Measurements from ENCODE around the gene ZFAND6.

Gene ZFAND6

DNA sequence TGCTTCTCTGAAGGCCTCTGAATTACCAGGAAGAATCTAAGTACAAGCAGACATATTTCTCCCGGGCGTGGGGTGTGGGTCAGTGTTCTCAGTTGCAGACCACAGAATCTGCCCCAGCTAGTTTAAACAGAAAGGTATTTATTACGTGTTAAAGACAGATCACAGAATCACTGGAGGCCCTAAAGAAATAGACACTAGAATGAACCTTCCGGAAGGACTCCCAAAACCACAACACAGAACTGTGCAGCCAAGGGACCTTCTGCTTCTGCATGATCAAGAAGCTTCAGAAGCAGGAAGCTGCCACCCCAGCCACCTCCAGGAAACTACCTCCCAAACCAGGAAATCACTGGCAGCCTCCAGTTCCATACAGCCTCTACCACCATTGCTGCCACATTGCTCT is 32.7 kb upstream of the ZFAND6 start:
- TF ChIP-seq TOX (CRISPR knock-in tag; IDR thresholded peaks at IDR 0.05; ENCODE audit: borderline replicate concordance) = no peak
- TF ChIP-seq, protein P1, sequence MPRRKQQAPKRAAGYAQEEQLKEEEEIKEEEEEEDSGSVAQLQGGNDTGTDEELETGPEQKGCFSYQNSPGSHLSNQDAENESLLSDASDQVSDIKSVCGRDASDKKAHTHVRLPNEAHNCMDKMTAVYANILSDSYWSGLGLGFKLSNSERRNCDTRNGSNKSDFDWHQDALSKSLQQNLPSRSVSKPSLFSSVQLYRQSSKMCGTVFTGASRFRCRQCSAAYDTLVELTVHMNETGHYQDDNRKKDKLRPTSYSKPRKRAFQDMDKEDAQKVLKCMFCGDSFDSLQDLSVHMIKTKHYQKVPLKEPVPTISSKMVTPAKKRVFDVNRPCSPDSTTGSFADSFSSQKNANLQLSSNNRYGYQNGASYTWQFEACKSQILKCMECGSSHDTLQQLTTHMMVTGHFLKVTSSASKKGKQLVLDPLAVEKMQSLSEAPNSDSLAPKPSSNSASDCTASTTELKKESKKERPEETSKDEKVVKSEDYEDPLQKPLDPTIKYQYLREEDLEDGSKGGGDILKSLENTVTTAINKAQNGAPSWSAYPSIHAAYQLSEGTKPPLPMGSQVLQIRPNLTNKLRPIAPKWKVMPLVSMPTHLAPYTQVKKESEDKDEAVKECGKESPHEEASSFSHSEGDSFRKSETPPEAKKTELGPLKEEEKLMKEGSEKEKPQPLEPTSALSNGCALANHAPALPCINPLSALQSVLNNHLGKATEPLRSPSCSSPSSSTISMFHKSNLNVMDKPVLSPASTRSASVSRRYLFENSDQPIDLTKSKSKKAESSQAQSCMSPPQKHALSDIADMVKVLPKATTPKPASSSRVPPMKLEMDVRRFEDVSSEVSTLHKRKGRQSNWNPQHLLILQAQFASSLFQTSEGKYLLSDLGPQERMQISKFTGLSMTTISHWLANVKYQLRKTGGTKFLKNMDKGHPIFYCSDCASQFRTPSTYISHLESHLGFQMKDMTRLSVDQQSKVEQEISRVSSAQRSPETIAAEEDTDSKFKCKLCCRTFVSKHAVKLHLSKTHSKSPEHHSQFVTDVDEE (CRISPR knock-in tag; IDR thresholded peaks at IDR 0.05) = no peak
- no peak for ATAC-seq

DNA sequence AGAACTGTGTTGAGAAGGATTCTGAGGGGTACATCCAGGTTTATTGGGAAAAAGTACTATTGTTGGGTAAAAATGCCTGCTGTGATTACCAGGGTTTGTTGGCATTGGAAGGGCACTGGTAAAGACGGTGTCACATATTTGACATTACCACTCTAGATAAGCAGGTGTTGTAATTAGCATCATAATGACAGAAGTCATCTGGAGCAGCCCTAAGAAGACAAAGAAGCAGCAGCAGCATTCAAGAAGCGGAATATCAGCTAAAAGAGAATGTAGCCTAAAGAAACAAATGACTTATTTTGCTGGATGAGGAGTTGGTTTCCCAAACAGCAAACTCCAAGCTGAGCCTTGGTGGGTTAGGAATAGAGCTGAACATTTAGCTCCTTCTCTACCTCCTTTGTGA is 30.5 kb upstream of the ZFAND6 start:
- no peak for ATAC-seq
- no peak for TF ChIP-seq ZNF565 (CRISPR knock-in tag; conservative IDR thresholded peaks at IDR 0.05; ENCODE audit: low read depth)
- no peak for TF ChIP-seq TOX (CRISPR knock-in tag; IDR thresholded peaks at IDR 0.05; ENCODE audit: borderline replicate concordance)
- TF ChIP-seq ZFP30 (CRISPR knock-in tag; IDR thresholded peaks at IDR 0.05) = no peak
- no peak for TF ChIP-seq ARNTL (CRISPR knock-in tag; IDR thresholded peaks at IDR 0.05; ENCODE audit: borderline replicate concordance, low read depth)
- no peak for TF ChIP-seq TCF4 (CRISPR knock-in tag; IDR thresholded peaks at IDR 0.05; ENCODE audit: borderline replicate concordance)
- no peak for TF ChIP-seq PPARA (CRISPR knock-in tag; IDR thresholded peaks at IDR 0.05; ENCODE audit: borderline replicate concordance)
- TF ChIP-seq, protein P2, sequence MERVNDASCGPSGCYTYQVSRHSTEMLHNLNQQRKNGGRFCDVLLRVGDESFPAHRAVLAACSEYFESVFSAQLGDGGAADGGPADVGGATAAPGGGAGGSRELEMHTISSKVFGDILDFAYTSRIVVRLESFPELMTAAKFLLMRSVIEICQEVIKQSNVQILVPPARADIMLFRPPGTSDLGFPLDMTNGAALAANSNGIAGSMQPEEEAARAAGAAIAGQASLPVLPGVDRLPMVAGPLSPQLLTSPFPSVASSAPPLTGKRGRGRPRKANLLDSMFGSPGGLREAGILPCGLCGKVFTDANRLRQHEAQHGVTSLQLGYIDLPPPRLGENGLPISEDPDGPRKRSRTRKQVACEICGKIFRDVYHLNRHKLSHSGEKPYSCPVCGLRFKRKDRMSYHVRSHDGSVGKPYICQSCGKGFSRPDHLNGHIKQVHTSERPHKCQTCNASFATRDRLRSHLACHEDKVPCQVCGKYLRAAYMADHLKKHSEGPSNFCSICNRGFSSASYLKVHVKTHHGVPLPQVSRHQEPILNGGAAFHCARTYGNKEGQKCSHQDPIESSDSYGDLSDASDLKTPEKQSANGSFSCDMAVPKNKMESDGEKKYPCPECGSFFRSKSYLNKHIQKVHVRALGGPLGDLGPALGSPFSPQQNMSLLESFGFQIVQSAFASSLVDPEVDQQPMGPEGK (CRISPR knock-in tag; IDR thresholded peaks at IDR 0.05; ENCODE audit: borderline replicate concordance) = no peak
- no peak for TF ChIP-seq ZC3H10 (CRISPR knock-in tag; IDR thresholded peaks at IDR 0.05)
- no peak for TF ChIP-seq OSR1 (CRISPR knock-in tag; IDR thresholded peaks at IDR 0.05)
- TF ChIP-seq SNAI2 (CRISPR knock-in tag; IDR thresholded peaks at IDR 0.05) = no peak
- TF ChIP-seq ZNF70 (CRISPR knock-in tag; IDR thresholded peaks at IDR 0.05) = no peak
- no peak for TF ChIP-seq RARB (CRISPR knock-in tag; IDR thresholded peaks at IDR 0.05)
- TF ChIP-seq CSDC2 (CRISPR knock-in tag; IDR thresholded peaks at IDR 0.05) = no peak
- TF ChIP-seq, protein P3, sequence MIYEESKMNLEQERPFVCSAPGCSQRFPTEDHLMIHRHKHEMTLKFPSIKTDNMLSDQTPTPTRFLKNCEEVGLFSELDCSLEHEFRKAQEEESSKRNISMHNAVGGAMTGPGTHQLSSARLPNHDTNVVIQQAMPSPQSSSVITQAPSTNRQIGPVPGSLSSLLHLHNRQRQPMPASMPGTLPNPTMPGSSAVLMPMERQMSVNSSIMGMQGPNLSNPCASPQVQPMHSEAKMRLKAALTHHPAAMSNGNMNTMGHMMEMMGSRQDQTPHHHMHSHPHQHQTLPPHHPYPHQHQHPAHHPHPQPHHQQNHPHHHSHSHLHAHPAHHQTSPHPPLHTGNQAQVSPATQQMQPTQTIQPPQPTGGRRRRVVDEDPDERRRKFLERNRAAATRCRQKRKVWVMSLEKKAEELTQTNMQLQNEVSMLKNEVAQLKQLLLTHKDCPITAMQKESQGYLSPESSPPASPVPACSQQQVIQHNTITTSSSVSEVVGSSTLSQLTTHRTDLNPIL (CRISPR knock-in tag; IDR thresholded peaks at IDR 0.05; ENCODE audit: low read depth) = no peak

DNA sequence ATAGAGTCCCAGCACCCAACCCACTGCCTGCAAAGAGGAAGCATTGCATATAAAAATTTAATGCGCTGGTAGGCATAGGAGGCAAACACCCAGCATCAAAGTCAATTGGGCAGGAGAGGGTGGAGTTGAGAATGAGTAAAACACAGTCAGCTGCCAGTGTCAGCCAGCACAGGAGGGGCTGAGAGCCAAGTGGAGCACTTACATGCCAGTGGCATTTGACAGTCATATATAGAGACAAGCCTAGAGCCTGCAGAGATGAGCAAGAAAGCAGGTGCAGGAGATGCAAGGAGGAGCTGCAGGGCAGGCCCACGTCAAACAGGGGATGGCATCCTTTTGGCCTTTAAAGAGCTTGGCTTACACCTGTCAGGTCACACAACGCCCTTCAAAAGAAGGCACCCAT is 27.6 kb upstream of the ZFAND6 start:
- no peak for ATAC-seq
- TF ChIP-seq ZFP3 (CRISPR knock-in tag; IDR thresholded peaks at IDR 0.05) = no peak
- TF ChIP-seq BACH2 (CRISPR knock-in tag; IDR thresholded peaks at IDR 0.05; ENCODE audit: borderline replicate concordance) = no peak
- no peak for TF ChIP-seq TCF4 (CRISPR knock-in tag; IDR thresholded peaks at IDR 0.05; ENCODE audit: borderline replicate concordance)
- TF ChIP-seq CSDC2 (CRISPR knock-in tag; IDR thresholded peaks at IDR 0.05) = no peak
- no peak for TF ChIP-seq ZFP30 (CRISPR knock-in tag; IDR thresholded peaks at IDR 0.05)
- TF ChIP-seq ZNF565 (CRISPR knock-in tag; conservative IDR thresholded peaks at IDR 0.05; ENCODE audit: low read depth) = no peak
- TF ChIP-seq RARB (CRISPR knock-in tag; IDR thresholded peaks at IDR 0.05) = no peak
- TF ChIP-seq ARNTL (CRISPR knock-in tag; IDR thresholded peaks at IDR 0.05; ENCODE audit: borderline replicate concordance, low read depth) = no peak
- TF ChIP-seq PPARA (CRISPR knock-in tag; IDR thresholded peaks at IDR 0.05; ENCODE audit: borderline replicate concordance) = no peak
- TF ChIP-seq GLIS3 (CRISPR knock-in tag; IDR thresholded peaks at IDR 0.05) = no peak
- no peak for TF ChIP-seq ZNF8 (CRISPR knock-in tag; IDR thresholded peaks at IDR 0.05)
- TF ChIP-seq ZNF70 (CRISPR knock-in tag; IDR thresholded peaks at IDR 0.05) = no peak
- TF ChIP-seq SNAI2 (CRISPR knock-in tag; IDR thresholded peaks at IDR 0.05) = no peak
- no peak for TF ChIP-seq ZC3H10 (CRISPR knock-in tag; IDR thresholded peaks at IDR 0.05)
- TF ChIP-seq, protein P4, sequence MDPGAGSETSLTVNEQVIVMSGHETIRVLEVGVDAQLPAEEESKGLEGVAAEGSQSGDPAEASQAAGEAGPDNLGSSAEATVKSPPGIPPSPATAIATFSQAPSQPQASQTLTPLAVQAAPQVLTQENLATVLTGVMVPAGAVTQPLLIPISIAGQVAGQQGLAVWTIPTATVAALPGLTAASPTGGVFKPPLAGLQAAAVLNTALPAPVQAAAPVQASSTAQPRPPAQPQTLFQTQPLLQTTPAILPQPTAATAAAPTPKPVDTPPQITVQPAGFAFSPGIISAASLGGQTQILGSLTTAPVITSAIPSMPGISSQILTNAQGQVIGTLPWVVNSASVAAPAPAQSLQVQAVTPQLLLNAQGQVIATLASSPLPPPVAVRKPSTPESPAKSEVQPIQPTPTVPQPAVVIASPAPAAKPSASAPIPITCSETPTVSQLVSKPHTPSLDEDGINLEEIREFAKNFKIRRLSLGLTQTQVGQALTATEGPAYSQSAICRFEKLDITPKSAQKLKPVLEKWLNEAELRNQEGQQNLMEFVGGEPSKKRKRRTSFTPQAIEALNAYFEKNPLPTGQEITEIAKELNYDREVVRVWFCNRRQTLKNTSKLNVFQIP (CRISPR knock-in tag; IDR thresholded peaks at IDR 0.05; ENCODE audit: borderline replicate concordance, low read depth) = no peak
- TF ChIP-seq, protein P3 (CRISPR knock-in tag; IDR thresholded peaks at IDR 0.05; ENCODE audit: low read depth) = no peak

All from SK-N-SH treated with all-trans-retinoic acid at 6 μM for 48 hours (cell line).